Trophoblast cell (in vitro differentiated cells and primary cell): Measurements from ENCODE around the gene UPP1.

Source experiments
- DNase-seq, 2 donors: peaks; one replicate each; pipeline ENCODE4 v3.0.0-alpha.2; 2016
- H2AFZ ChIP-seq: 2 replicates; pipeline ENCODE4 v1.6.1; 2013; ENCODE audit warnings: low read length, moderate library complexity, mild to moderate bottlenecking; ENCODE audit not compliant: insufficient read depth, poor library complexity
- H2AK5ac ChIP-seq: 2 replicates; pipeline ENCODE4 v1.6.1; 2013; ENCODE audit warnings: mild to moderate bottlenecking, low read length
- H2BK120ac ChIP-seq: 2 replicates; pipeline ENCODE4 v1.6.1; 2013; ENCODE audit warnings: low read length, mild to moderate bottlenecking, moderate library complexity; ENCODE audit not compliant: insufficient read depth, poor library complexity
- H2BK12ac ChIP-seq: 2 replicates; pipeline ENCODE4 v1.6.1; 2013; ENCODE audit warnings: mild to moderate bottlenecking, low read length, moderate library complexity
- H2BK5ac ChIP-seq: 2 replicates; pipeline ENCODE4 v1.6.1; 2013; ENCODE audit warnings: low read length, low read depth, moderate library complexity, mild to moderate bottlenecking; ENCODE audit not compliant: poor library complexity
- H3K14ac ChIP-seq: 2 replicates; pipeline ENCODE4 v1.6.1; 2013; ENCODE audit warnings: mild to moderate bottlenecking, low read length
- H3K18ac ChIP-seq: 2 replicates; pipeline ENCODE4 v1.6.1; 2013; ENCODE audit warnings: mild to moderate bottlenecking, low read length
- H3K23ac ChIP-seq: 2 replicates; pipeline ENCODE4 v1.6.1; 2013; ENCODE audit warnings: low read length
- H3K27ac ChIP-seq: 2 replicates; pipeline ENCODE4 v1.5.1; 2013; ENCODE audit warnings: low read depth, mild to moderate bottlenecking, inconsistent platforms, low read length, moderate library complexity
- H3K27me3 ChIP-seq: 2 replicates; pipeline ENCODE4 v1.6.1; 2013; ENCODE audit warnings: inconsistent platforms, mild to moderate bottlenecking, low read length, moderate library complexity; ENCODE audit not compliant: insufficient read depth
- H3K36me3 ChIP-seq, 2 experiments: 1 replicate in 1 of 2; 2 replicates in 1 of 2; pipeline ENCODE4 v1.6.1; 2013; ENCODE audit warnings: low read length in 2 of 2, mild to moderate bottlenecking in 2 of 2, moderate library complexity in 1 of 2; ENCODE audit not compliant: insufficient read depth in 2 of 2, control insufficient read depth in 1 of 2
- H3K4ac ChIP-seq: 2 replicates; pipeline ENCODE4 v1.6.1; 2013; ENCODE audit warnings: low read depth, mild to moderate bottlenecking, low read length, moderate library complexity
- H3K4me1 ChIP-seq, 2 experiments: 1 replicate in 1 of 2; 2 replicates in 1 of 2; pipeline ENCODE4 v1.6.1; 2013; ENCODE audit warnings: low read length in 2 of 2, mild to moderate bottlenecking in 2 of 2, moderate library complexity in 1 of 2; ENCODE audit not compliant: insufficient read depth in 2 of 2, control insufficient read depth in 1 of 2
- H3K4me2 ChIP-seq: 2 replicates; pipeline ENCODE4 v1.6.1; 2013; ENCODE audit warnings: inconsistent platforms, mild to moderate bottlenecking, low read length, moderate library complexity
- H3K4me3 ChIP-seq: 2 replicates; pipeline ENCODE4 v1.5.1; 2013; ENCODE audit warnings: mild to moderate bottlenecking, low read depth, low read length, inconsistent platforms
- H3K79me1 ChIP-seq: one replicate; pipeline ENCODE4 v1.6.1; 2013; ENCODE audit warnings: low read length
- H3K79me2 ChIP-seq: 2 replicates; pipeline ENCODE4 v1.6.1; 2013; ENCODE audit warnings: low read length, mild to moderate bottlenecking; ENCODE audit not compliant: control insufficient read depth, insufficient read depth, poor library complexity
- H3K9ac ChIP-seq: 2 replicates; pipeline ENCODE4 v1.6.1; 2013; ENCODE audit warnings: mild to moderate bottlenecking, low read length
- H3K9me3 ChIP-seq: 2 replicates; pipeline ENCODE4 v1.6.1; 2013; ENCODE audit warnings: low read depth, mild to moderate bottlenecking, control low read depth, inconsistent platforms, low read length; ENCODE audit not compliant: insufficient read depth
- H4K12ac ChIP-seq: 2 replicates; pipeline ENCODE4 v1.6.1; 2013; ENCODE audit warnings: low read depth, mild to moderate bottlenecking, low read length, moderate library complexity
- H4K8ac ChIP-seq: 2 replicates; pipeline ENCODE4 v1.6.1; 2013; ENCODE audit warnings: low read depth, mild to moderate bottlenecking, low read length, moderate library complexity
- H4K91ac ChIP-seq: one replicate; pipeline ENCODE4 v1.6.1; 2013; ENCODE audit warnings: low read depth, mild to moderate bottlenecking, low read length, moderate library complexity
- WGBS: extraction: QIAGEN DNeasy Blood & Tissue Kit; methylation state at CpG from one replicate; pipeline ENCODE4 v1.1.7; 2013; ENCODE audit warnings: missing lambda C conversion rate; ENCODE audit not compliant: insufficient read length, insufficient coverage; ENCODE audit errors: extremely low coverage; 5-methylcytosine and 5-hydroxymethylcytosine counted together

Gene UPP1

GRCh38 chr7:48059706-48060105, 29.4 kb upstream of the UPP1 start:
- Histone ChIP-seq H2BK5ac (no peak overlapping the region), H3K4me3 (no peak overlapping the region), H3K79me2 (no peaks in the 10 kb centered on the region), H3K9me3 (no peaks in the 10 kb centered on the region), H3K18ac (no peak overlapping the region), H3K79me1 (no peaks in the 10 kb centered on the region), H4K91ac (no peak overlapping the region), H2AFZ (no peak overlapping the region), H3K4me2 (no peak overlapping the region), H3K9ac (no peak overlapping the region), H3K27me3 (no peaks in the 10 kb centered on the region), H2BK12ac (no peak overlapping the region), H3K14ac (no peak overlapping the region), H2BK120ac (no peak overlapping the region), H3K4me1 (no peaks in the 10 kb centered on the region), H3K23ac (no peak overlapping the region), H4K8ac (no peak overlapping the region), H3K36me3 (no peaks in the 10 kb centered on the region), H3K27ac (no peak overlapping the region), H2AK5ac (no peak overlapping the region), H3K4ac (no peak overlapping the region), H4K12ac (no peak overlapping the region)
- no peak for DNase-seq
- no CpG with 5 or more reads among the region's 5 CpGs for WGBS

- Histone ChIP-seq H4K91ac (no peak overlapping the region), H3K9me3 (no peaks in the 10 kb centered on the region), H3K4ac (no peak overlapping the region), H2BK5ac (no peak overlapping the region), H3K4me2 (no peak overlapping the region), H2BK12ac (no peak overlapping the region), H3K27me3 (no peaks in the 10 kb centered on the region), H3K14ac (no peak overlapping the region), H3K9ac (no peak overlapping the region), H4K12ac (no peak overlapping the region), H3K23ac (no peak overlapping the region), H2AK5ac (no peak overlapping the region), H3K36me3 (no peaks in the 10 kb centered on the region), H3K79me2 (no peaks in the 10 kb centered on the region), H3K4me1 (no peaks in the 10 kb centered on the region), H2AFZ (no peak overlapping the region), H2BK120ac (no peak overlapping the region), H3K27ac (no peak overlapping the region), H3K79me1 (no peaks in the 10 kb centered on the region), H4K8ac (no peak overlapping the region), H3K4me3 (no peak overlapping the region), H3K18ac (no peak overlapping the region)
- 96% methylated on average over 1 of the region's 1 CpG for WGBS
- no peak for DNase-seq
Measured at GRCh38 chr7:48063985-48064384, 25.1 kb upstream of the UPP1 start.

- no peaks in the 10 kb centered on the region for H3K36me3 ChIP-seq
- H3K18ac ChIP-seq: no peak overlapping the region
- no peak overlapping the region for H4K12ac ChIP-seq
- no peak overlapping the region for H3K4me3 ChIP-seq
- DNase-seq: peak; percentile 50 to 86
- H3K27me3 ChIP-seq: no peaks in the 10 kb centered on the region
- H3K9ac ChIP-seq: no peak overlapping the region
- no peaks in the 10 kb centered on the region for H3K4me1 ChIP-seq
- H2BK12ac ChIP-seq: no peak overlapping the region
- no peak overlapping the region for H2AK5ac ChIP-seq
- no peak overlapping the region for H3K4me2 ChIP-seq
- no peak overlapping the region for H2AFZ ChIP-seq
- no peak overlapping the region for H3K14ac ChIP-seq
- no peak overlapping the region for H4K8ac ChIP-seq
- no peak overlapping the region for H3K4ac ChIP-seq
- H3K79me1 ChIP-seq: no peaks in the 10 kb centered on the region
- H3K27ac ChIP-seq: no peak overlapping the region
- no peak overlapping the region for H4K91ac ChIP-seq
- no peak overlapping the region for H2BK120ac ChIP-seq
- no peaks in the 10 kb centered on the region for H3K9me3 ChIP-seq
- H2BK5ac ChIP-seq: no peak overlapping the region
- H3K23ac ChIP-seq: no peak overlapping the region
- no CpG with 5 or more reads among the region's 2 CpGs for WGBS
- H3K79me2 ChIP-seq: no peaks in the 10 kb centered on the region
Measured at GRCh38 chr7:48067475-48067874, 21.6 kb upstream of the UPP1 start.

DNA sequence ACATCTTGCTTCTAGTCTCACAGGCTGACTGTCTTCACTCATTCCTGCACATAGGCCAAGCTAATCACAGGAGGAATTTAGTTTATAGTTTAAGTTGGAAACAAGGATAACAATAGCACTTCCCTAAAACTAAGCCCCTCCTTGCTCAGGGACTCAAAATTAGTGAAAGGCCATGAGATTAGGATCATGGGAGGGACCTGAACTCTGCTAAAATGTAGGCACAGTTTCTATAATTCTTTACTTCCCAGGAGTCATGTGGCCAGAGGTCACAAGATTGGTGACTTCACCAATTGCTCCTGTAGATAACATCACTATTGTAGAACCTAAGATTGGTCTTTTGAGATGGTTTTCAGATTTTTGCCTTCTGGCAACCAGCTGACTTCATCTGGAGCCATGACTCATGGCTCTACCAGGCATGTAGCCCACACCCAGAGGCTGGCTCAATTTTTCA, 14.8 kb upstream of the UPP1 start:
- Histone ChIP-seq H4K91ac (peak overlapping the region; percentile 28), H3K79me1 (peaks cover 2% of the 10 kb centered on the region), H2BK5ac (no peak overlapping the region), H3K14ac (no peak overlapping the region), H3K4ac (no peak overlapping the region), H3K79me2 (no peaks in the 10 kb centered on the region), H2BK12ac (no peak overlapping the region), H3K36me3 (no peaks in the 10 kb centered on the region), H3K23ac (no peak overlapping the region), H3K27me3 (no peaks in the 10 kb centered on the region), H3K18ac (no peak overlapping the region), H3K4me3 (no peak overlapping the region), H3K27ac (peak overlapping the region; percentile 84), H4K8ac (no peak overlapping the region), H3K4me1 (peaks cover 0 to 3% of the 10 kb centered on the region in 2 experiments), H2AK5ac (no peak overlapping the region), H3K9ac (no peak overlapping the region), H2BK120ac (no peak overlapping the region), H2AFZ (no peak overlapping the region), H3K4me2 (no peak overlapping the region), H4K12ac (no peak overlapping the region), H3K9me3 (no peaks in the 10 kb centered on the region)
- DNase-seq: peak; percentile 87 to 95
